MCF 10A (cell line): ENCODE measurements around the gene ILDR1. TPM values are rescaled to one million over a fixed set of nuclear protein-coding genes. Genes with fewer than 3 reads are reported as not detected.

Source experiments
- BruUV-seq: library from RNA; stranded (reverse); fragments of 400-500 nt; replicated peaks from 2 replicates; lab custom pipeline; 2021; lab: Mats Ljungman, UMichigan
- CTCF ChIA-PET: fragments of 300-600 bp; sonication (Branson Sonifier 250); formaldehyde crosslinking; extraction: SDS; loops from one replicate; lab custom pipeline; 2021; ENCODE audit warnings: antibody characterized with exemption, inconsistent platforms; lab: Yijun Ruan, JAX
- POLR2A ChIA-PET: fragments of 300-600, 350-650 bp; sonication (Branson Sonifier 250); formaldehyde crosslinking; extraction: SDS; loops from one replicate; lab custom pipeline; 2020; ENCODE audit warnings: antibody characterized with exemption, inconsistent platforms; lab: Yijun Ruan, JAX
- DNase-seq: peaks from one replicate; pipeline ENCODE4 v3.0.0-alpha.2; 2018; ENCODE audit not compliant: unreplicated experiment
- H3K27ac Mint-ChIP-seq: one replicate; pipeline ENCODE4 v1.8.0; 2022; ENCODE audit warnings: mild to moderate bottlenecking, low read depth, mixed read lengths; ENCODE audit not compliant: unreplicated experiment
- H3K27me3 Mint-ChIP-seq: one replicate; pipeline ENCODE4 v1.8.0; 2022; ENCODE audit warnings: mixed read lengths; ENCODE audit not compliant: insufficient read depth, unreplicated experiment
- H3K36me3 Mint-ChIP-seq: one replicate; pipeline ENCODE4 v1.8.0; 2022; ENCODE audit warnings: mild to moderate bottlenecking, moderate library complexity, mixed read lengths; ENCODE audit not compliant: insufficient read depth, unreplicated experiment
- H3K4me1 Mint-ChIP-seq: one replicate; pipeline ENCODE4 v1.8.0; 2022; ENCODE audit warnings: mixed read lengths; ENCODE audit not compliant: insufficient read depth, unreplicated experiment
- H3K4me3 Mint-ChIP-seq: one replicate; pipeline ENCODE4 v1.8.0; 2022; ENCODE audit warnings: mild to moderate bottlenecking, moderate library complexity, mixed read lengths; ENCODE audit not compliant: unreplicated experiment
- H3K9me3 Mint-ChIP-seq: one replicate; pipeline ENCODE4 v1.8.0; 2022; ENCODE audit warnings: mixed read lengths; ENCODE audit not compliant: unreplicated experiment
- CTCF ChIP-seq: fragments of 200-600 bp; IDR thresholded peaks from one replicate; pipeline ENCODE4 v1.8.0; 2022; ENCODE audit warnings: antibody characterized with exemption, mild to moderate bottlenecking; ENCODE audit not compliant: unreplicated experiment
- intact Hi-C: fragments of 100-400 bp; cut with micrococcal nuclease; formaldehyde crosslinking; loops from 2 replicates; pipeline ENCODE4 v1.14.1; 2022
- total RNA-seq: library from RNA; stranded (reverse); gene quantifications from 2 replicates; pipeline ENCODE4 v1.2.3, GENCODE V29; 2022

The ILDR1 gene
- total RNA-seq, 1 experiment from 2014 or later = 0.23 TPM

DNA sequence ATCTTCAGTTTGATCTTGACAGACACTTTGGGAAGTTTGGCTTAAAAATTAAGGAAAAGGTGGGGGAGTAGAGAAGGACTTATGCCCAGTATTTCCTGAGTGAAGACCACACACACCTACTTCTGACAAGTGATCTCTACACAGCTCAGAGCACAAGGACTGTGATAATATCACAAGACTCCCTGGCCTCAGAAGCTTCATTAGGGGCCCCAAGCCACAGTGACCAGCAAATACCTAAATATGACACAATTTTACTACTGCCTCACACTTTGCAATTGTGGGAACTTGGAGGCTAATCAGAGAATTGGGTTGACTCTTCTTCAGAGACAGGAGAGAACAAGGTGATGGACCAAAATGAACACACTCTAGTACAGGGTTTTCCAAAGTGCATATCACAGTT, 2.6 kb downstream of the ILDR1 start:
- H3K27me3 Mint-ChIP-seq = no peaks in the 10 kb centered on the region

GRCh38 chr3:122014741-122015140, 7.3 kb downstream of the ILDR1 start:
- Mint-ChIP-seq H3K27me3 (no peaks in the 10 kb centered on the region), H3K27ac (no peak overlapping the region), H3K36me3 (no peaks in the 10 kb centered on the region), H3K4me1 (no peaks in the 10 kb centered on the region), H3K9me3 (no peaks in the 10 kb centered on the region), H3K4me3 (no peak overlapping the region)
- no peak for DNase-seq
- BruUV-seq = no TSS peak
- CTCF ChIA-PET = interaction anchor here (1.7 kb wide), 1 partner anchor 19 kb away, joined by 5 read pairs; no protein-coding TSS in a partner anchor
- no peak for TF ChIP-seq CTCF
- POLR2A ChIA-PET = no interaction called here
- intact Hi-C loops = no loop called here

More for the DNA sequence above, 2.6 kb downstream of the ILDR1 start:
- BruUV-seq = no TSS peak
- Mint-ChIP-seq H3K27ac (no peak overlapping the region), H3K4me3 (no peak overlapping the region), H3K9me3 (no peaks in the 10 kb centered on the region), H3K4me1 (no peaks in the 10 kb centered on the region), H3K36me3 (no peaks in the 10 kb centered on the region)
- no peak for DNase-seq
- ChIA-PET CTCF (interaction anchor here (0.5 to 2.5 kb wide), 4 partner anchors 24 to 770 kb away, joined by 3 to 5 read pairs (median 3); no protein-coding TSS in a partner anchor), POLR2A (interaction anchor here (0.6 kb wide), 1 partner anchor 102 kb away, joined by 3 read pairs; no protein-coding TSS in a partner anchor)
- no peak for TF ChIP-seq CTCF
- intact Hi-C loops = no loop called here

- no peak for DNase-seq
- POLR2A ChIA-PET = interaction anchor here (1.1 kb wide), 1 partner anchor 68 kb away, joined by 3 read pairs; no protein-coding TSS in a partner anchor
- intact Hi-C loops = no loop called here
- BruUV-seq = no TSS peak
- Mint-ChIP-seq H3K4me1 (no peaks in the 10 kb centered on the region), H3K27me3 (no peaks in the 10 kb centered on the region), H3K36me3 (no peaks in the 10 kb centered on the region), H3K9me3 (no peaks in the 10 kb centered on the region), H3K4me3 (no peak overlapping the region), H3K27ac (no peak overlapping the region)
- no peak for TF ChIP-seq CTCF
- CTCF ChIA-PET = interaction anchor here (0.6 to 0.8 kb wide), 3 partner anchors 11 to 234 kb away, joined by 3 read pairs; no protein-coding TSS in a partner anchor
Measured at GRCh38 chr3:122013448-122013925, 8.6 kb downstream of the ILDR1 start.

DNA sequence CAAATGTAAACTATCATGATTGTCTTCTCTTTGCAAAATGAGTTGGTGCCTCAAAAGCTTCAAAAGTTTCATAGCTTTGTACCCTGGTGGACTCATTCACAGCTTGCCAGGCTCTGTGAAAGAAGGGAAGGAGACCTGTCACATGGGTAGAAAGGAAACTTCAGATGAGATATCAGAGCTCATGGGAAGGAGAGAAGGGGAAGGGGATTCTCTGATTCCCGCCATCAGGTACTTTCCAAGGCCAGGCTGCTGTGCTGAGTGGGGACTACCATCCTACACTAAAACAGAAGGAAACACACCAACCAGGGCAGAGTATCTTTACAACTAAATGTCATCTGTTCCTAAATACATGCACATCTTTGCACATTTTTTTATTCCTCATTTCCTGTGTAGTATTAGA, 9.2 kb downstream of the ILDR1 start:
- no peaks in the 10 kb centered on the region for H3K27me3 Mint-ChIP-seq
- no peak overlapping the region for H3K4me3 Mint-ChIP-seq
- H3K4me1 Mint-ChIP-seq = no peaks in the 10 kb centered on the region
- H3K9me3 Mint-ChIP-seq = no peaks in the 10 kb centered on the region
- H3K36me3 Mint-ChIP-seq = no peaks in the 10 kb centered on the region
- POLR2A ChIA-PET = interaction anchor here (0.7 to 1.1 kb wide), 2 partner anchors 11 to 12 kb away, joined by 3 read pairs; no protein-coding TSS in a partner anchor
- no peak overlapping the region for H3K27ac Mint-ChIP-seq
- CTCF ChIA-PET = interaction anchor here (0.6 to 0.9 kb wide), 4 partner anchors 12 to 422 kb away, joined by 3 to 4 read pairs (median 4); no protein-coding TSS in a partner anchor
- DNase-seq = no peak
- intact Hi-C loops = no loop called here
- no peak for TF ChIP-seq CTCF
- no TSS peak for BruUV-seq
